Erythroblast (primary cell): ENCODE results near the gene ZNF732.
"Not testable (repeated sequence)": the region's sequence is repeated elsewhere in the genome, so short reads cannot be mapped to it uniquely, and the experiment has no call there.

Experiments used
- DNase-seq, 2 experiments: peaks; one replicate each; lab custom pipeline; 2025; lab: John Stamatoyannopoulos, UW
- GATA1 ChIP-seq: IDR thresholded peaks from 2 replicates; pipeline ENCODE4 v1.6.1; 2011; ENCODE audit warnings: low read depth, mild to moderate bottlenecking, control low read depth, low read length, moderate library complexity
- POLR2A ChIP-seq: IDR thresholded peaks from 2 replicates; pipeline ENCODE4 v1.6.1; 2011; ENCODE audit warnings: mild to moderate bottlenecking, low read length

ZNF732 gene

DNA sequence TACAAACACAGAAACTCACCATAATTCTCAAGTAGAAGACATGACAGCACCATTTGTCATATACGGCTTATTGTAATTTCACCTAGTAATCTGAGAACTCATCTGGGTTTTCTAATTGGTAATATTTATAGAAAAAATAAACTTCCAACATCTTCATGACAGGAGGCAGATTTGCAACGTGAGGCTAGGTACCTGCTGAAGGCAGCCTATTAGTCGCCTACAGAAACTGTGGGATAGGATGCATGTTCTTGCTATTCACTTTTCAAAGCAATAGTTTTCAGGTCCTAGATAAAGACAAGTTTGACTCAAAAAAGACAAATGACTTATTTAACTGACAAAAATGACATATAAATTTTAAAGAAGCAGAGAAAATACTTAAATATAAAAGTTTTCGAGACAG, 2.9 kb downstream of the ZNF732 start:
- DNase-seq, result no peak

DNA sequence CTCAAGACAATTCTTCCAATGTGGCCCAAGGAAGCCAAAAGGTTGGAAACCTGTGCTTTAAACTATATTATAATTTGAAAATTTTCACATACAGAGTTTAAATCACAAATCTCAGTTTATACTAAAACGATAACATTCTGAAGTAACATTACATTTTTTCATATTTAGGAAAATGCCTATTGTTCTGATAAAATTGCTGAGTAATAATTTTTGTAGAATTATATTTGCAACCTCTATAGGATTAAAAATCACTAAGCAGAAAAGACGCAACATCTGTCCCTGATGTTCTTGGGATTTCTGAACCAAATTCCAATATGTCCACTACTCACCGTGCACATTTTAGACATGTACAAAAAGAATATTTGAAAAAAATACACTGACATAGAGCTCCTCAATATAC, 10.5 kb downstream of the ZNF732 start:
- no peak for DNase-seq
- no peak for TF ChIP-seq POLR2A
- no peak for TF ChIP-seq GATA1

More for the DNA sequence above, 2.9 kb downstream of the ZNF732 start:
- TF ChIP-seq GATA1, result no peak

DNA sequence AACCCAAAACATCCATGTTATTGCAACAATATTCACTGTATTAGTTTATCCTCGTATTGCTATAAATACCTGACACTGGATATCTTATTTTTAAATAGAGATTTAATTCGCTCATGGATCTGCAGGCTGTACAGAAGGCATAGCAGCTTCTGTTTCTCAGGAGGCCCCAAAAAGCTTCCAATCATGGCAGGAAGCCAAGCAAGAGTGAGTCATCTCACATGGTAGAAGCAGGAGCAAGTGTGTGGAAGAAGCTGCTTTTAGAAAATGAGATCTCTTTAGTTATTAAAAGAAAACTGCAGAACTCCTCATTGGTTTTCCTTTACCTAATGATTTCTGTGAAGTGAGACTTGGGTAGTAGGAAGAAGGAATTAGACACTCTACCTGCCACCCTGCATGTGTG, 16.4 kb downstream of the ZNF732 start:
- DNase-seq, result no peak
- no peak for TF ChIP-seq GATA1
- TF ChIP-seq POLR2A, result no peak

DNA sequence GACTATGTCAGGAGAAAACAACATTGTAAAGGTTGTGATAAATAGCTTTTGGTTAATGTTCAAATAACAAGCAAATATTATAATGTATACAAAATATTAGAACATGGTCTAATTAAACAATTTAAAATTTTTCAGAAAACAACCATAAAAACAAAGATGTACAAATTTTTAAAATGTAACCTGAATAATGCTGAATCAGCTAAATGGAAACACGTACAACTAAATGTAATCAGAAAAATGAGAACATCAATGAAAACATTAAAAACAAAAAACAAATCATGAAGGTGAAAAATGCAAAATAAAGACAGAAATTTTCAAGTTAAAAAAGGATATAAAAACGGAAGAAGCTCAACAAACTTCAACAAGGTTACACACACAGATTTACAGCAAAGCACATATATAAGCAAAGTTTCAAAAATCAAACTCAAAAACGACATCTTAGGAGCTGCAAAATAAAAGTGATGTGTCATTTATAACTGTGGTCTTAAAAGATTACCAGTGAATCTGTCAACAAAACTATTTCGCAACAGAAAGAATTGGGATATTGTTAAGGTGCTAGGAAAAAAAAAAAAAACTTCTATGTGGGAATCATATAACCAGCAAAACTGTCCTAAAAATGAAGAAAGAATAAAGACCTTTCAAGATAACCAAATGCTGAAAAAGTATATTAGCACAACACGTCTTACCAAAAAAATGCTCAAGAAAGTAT, 31.8 kb downstream of the ZNF732 start:
- TF ChIP-seq POLR2A (no peak), GATA1 (no peak)
- DNase-seq, result no peak

DNA sequence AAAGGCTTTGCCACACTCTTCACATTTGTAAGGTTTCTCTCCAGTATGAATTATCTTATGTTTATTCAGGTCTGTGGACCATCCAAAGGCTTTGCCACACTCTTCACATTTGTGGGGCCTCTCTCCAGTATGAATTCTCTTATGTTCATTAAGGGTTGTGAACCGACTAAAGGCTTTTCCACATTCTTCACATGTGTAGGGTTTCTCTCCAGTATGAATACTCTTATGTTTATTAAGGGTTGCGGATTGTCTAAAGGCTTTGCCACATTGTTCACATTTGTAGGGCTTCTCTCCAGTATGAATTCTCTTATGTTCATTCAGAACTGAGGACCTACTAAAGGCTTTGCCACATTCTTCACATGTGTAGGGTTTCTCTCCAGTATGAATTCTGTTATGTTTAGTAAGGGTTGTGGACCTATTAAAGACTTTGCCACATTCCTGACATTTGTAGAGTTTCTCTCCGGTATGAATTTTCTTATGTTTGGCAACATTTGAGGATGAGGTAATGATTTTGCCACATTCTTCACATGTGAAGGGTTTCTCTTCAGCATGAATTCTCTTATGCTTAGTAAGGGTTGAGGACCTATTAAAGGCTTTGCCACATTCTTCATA, 33.7 kb downstream of the ZNF732 start:
- no peak for DNase-seq
- no peak for TF ChIP-seq POLR2A
- no peak for TF ChIP-seq GATA1

DNA sequence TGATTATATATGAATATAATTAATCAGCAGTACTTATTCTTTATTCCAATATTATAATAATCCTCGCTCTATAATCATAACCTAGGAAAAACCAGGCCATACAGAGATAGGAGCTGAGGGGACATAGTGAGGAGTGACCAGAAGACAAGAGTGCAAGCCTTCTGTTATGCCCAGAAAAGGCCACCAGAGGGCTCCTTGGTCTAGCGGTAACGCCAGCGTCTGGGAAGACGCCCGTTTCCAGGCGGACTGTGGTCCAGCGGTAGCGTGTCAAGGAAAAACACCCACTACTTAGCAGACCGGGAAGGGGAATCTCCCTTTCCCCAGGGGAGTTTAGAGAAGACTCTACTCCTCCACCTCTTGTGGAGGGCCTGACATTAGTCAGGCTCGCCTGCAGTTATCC, 46.0 kb downstream of the ZNF732 start:
- DNase-seq, result peak in 1 of 2 experiments; percentile 14

DNA sequence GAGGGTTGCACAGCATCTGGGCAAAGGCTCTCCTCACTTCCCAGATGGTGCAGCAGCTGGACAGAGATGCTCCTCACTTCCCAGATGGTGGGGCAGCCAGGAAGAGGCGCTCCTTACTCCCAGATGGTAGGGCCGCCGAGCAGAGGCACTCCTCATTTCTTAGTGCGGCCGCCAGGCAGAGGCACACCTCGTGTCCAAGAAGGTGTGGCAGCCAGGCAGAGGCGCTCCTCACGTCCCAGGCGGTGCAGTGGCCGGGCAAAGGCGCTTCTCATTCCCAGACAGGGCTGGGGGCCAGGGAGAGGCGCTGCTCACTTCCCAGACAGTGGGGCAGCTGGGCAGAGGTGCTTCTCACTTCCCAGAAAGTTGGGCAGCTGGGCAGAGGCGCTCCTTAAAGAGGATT, 48.8 kb downstream of the ZNF732 start:
- no peak for DNase-seq
- no peak for TF ChIP-seq GATA1
- no peak for TF ChIP-seq POLR2A

DNA sequence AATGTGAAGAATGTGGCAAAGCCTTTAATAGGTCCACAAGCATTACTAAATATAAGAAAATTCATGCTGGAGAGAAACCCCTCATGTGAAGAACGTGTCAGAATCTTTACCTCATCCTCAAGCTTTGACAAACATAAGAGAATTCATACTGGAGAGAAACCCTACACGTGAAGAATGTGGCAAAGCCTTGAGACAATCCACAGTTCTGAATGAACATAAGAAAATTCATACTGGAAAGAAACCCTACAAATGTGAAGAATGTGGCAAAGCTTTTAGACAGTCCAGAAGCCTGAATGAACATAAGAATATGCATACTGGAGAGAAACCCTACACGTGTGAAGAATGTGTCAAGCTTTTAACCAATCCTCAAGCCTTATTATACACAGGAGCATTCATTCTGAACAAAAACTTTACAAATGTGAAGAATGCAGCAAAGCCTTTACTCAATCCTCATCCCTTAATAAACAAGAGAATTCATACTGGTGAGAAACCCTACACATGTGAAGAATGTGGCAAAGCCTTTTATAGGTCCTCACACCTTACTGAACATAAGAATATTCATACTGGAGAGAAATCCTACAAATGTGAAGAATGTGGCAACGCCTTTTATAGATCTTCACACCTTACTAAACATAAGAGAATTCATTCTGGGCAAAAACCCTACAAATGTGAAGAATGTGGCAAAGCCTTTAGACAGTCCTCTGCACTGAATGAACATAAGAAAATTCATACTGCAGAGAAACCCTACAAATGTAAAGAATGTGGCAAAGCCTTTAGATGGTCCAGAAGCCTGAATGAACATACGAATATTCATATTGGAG, 51.1 kb downstream of the ZNF732 start:
- TF ChIP-seq GATA1 (no peak), POLR2A (no peak)
- DNase-seq, result no peak

DNA sequence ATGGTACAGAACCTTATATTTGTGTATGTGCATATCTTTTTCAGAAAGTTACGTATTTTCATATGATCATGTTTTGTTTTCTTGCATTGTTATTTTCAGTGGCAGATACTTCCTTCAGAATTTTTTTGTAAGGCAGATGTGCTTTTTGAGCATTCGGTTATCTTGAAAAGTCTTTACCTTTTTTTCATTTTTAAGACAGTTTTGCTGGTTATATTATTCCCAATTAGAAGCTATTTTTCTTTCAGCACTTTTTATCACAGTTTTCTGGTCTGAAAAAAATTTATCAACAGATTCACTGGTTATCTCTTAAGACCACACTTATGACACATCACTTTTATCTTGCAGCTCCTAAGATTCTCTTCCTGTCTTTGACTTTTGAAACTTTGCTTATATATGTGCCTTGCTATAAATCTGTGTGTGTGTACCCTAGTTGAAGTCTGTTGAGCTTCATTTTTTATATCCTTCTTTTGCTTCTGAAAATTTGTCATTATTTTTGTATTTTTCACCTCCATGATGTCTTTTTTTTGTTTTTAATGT, 53.1 kb downstream of the ZNF732 start:
- DNase-seq, result no peak
- TF ChIP-seq POLR2A (no peak), GATA1 (no peak)

DNA sequence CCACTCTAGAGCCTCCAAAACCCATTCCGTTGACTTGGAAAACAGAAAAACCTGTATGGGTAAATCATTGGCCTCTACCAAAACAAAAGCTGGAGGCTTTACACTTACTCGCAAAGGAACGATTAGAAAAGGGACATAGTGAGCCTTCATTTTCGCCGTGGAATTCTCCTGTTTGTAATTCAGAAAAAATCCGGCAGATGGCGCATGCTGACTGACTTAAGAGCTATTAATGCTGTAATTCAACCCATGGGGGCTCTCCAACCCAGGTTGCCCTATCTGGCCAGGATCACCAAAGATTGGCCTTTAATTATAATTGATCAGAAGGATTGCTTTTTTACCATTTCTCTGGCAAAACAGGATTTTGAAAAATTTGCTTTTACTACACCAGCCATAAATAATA, 60.8 kb downstream of the ZNF732 start:
- no peak for TF ChIP-seq POLR2A

DNA sequence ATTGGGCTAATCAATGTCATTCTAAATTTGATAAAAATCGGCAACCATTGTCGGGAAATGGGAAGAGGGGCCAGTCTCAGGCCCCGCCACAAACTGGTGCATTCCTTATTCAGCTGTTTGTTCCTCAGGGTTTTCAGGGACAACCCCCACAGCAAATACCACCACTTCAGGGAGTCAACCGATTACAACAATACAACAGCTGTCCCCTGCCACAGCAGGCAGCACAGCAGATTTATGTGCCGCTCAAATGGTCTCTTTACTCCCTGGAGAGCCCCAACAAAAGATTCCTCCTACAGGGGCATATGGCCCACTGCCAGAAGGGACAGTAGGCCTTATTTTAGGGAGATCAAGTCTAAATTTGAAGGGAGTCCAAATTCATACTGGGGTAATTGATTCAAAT, 61.8 kb downstream of the ZNF732 start:
- no peak for DNase-seq
- TF ChIP-seq GATA1 (no peak), POLR2A (no peak)

More for the DNA sequence above, 60.8 kb downstream of the ZNF732 start:
- peak; percentile 47 to 60 for DNase-seq

DNA sequence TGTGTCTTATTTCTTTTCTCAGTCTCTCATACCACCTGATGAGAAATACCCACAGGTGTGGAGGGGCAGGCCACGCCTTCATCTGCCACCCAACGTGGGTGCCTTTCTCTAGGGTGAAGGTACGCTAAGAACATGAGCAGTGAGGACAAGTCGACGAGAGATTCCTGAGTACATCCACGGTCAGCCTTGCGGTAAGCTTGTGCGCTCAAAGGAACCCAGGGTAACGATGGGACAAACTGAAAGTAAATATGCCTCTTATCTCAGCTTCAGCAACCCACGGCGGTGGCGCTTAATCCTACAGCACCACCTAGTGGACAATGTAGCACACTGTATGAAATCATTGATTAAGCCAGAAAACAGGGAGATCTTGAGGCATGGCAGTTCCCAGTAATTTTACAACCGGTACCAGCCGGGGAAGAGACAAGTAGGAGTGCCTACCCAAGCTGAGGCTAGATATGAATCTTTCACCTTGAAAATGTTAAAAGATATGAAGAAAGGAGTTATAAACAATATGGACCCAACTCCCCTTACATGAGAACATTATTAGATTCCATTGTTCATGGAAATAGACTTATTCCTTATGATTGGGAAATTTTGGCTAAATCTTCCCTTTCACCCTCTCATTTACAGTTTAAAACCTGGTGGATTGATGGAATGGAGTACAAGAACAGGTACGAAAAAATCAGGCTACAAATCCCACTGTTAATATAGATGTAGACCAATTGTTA, 63.0 kb downstream of the ZNF732 start:
- peak; percentile 70 for DNase-seq
- TF ChIP-seq POLR2A, result no peak
- TF ChIP-seq GATA1, result no peak

DNA sequence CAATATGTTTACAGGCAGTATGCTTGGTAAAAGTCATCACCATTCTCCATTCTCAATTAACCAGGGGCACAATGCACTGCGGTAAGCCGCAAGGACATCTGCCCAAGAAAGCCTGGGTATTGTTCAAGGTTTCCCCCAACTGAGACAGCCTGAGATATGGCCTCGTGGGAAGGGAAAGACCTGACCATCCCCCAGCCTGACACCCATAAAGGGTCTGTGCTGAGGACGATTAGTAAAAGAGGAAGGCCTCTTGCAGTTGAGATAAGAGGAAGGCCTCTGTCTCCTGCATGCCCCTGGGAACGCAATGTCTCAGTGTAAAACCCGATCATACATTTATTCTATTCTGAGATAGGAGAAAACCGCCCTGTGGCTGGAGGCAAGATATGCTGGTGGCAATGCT, 63.9 kb downstream of the ZNF732 start:
- DNase-seq, result not testable (repeated sequence)

DNA sequence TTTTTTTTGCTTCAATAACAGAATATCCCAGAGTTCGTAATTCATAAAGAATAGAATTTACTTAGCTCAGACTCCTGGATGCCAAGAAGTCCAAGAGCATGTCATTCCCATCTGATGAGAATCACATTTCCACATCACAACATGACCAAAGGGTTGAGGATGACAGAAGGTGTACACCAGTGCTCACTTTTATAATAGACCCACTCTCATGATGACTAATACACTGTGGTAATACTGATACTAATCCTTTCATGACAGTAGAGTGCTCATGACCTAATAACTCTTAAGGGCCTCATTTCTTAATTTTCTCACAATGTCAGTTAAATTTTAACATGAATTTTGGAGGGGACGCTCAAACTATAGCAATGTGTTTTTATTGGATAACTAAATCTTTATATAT, 69.2 kb downstream of the ZNF732 start:
- no peak for TF ChIP-seq GATA1
- no peak for TF ChIP-seq POLR2A
- DNase-seq, result no peak
